WERI-Rb-1 (cell line): ENCODE data around the gene SRSF4.

Experiments used
- DNase-seq: peaks from one replicate; pipeline ENCODE4 v3.0.0-alpha.2; 2020
- H3K27ac ChIP-seq: fragments of 250-450 bp; sonication (Bioruptor Pico); 2 replicates; pipeline ENCODE4 v1.5.1; 2020; ENCODE audit warnings: mild to moderate bottlenecking, moderate library complexity
- H3K27me3 ChIP-seq: fragments of 250-450 bp; sonication (Bioruptor Pico); 2 replicates; pipeline ENCODE4 v1.5.1; 2021; ENCODE audit warnings: mild to moderate bottlenecking, low read depth, moderate library complexity; ENCODE audit not compliant: insufficient read depth, severe bottlenecking
- H3K36me3 ChIP-seq: fragments of 250-450 bp; sonication (Bioruptor Pico); 2 replicates; pipeline ENCODE4 v1.5.1; 2020; ENCODE audit warnings: mild to moderate bottlenecking, moderate library complexity
- H3K4me3 ChIP-seq: 2 replicates; pipeline ENCODE4 v1.5.1; 2011; ENCODE audit warnings: low read depth, mild to moderate bottlenecking, control low read depth, low read length
- H3K9me3 ChIP-seq: fragments of 250-450 bp; sonication (Bioruptor Pico); 2 replicates; pipeline ENCODE4 v1.5.1; 2021; ENCODE audit warnings: mild to moderate bottlenecking, moderate library complexity; ENCODE audit not compliant: severe bottlenecking
- TF ChIP-seq, protein P1 (sequence below): IDR thresholded peaks from 2 replicates; pipeline ENCODE4 v1.5.1; 2011; ENCODE audit warnings: low read depth, mild to moderate bottlenecking, control low read depth, inconsistent platforms, low read length

The SRSF4 gene

GRCh38 chr1:29125788-29126187, 55.9 kb downstream of the SRSF4 start:
- H3K4me3 ChIP-seq, result no peak overlapping the region
- no peak overlapping the region for H3K27ac ChIP-seq
- H3K36me3 ChIP-seq, result no peaks in the 10 kb centered on the region
- TF ChIP-seq, protein P1, sequence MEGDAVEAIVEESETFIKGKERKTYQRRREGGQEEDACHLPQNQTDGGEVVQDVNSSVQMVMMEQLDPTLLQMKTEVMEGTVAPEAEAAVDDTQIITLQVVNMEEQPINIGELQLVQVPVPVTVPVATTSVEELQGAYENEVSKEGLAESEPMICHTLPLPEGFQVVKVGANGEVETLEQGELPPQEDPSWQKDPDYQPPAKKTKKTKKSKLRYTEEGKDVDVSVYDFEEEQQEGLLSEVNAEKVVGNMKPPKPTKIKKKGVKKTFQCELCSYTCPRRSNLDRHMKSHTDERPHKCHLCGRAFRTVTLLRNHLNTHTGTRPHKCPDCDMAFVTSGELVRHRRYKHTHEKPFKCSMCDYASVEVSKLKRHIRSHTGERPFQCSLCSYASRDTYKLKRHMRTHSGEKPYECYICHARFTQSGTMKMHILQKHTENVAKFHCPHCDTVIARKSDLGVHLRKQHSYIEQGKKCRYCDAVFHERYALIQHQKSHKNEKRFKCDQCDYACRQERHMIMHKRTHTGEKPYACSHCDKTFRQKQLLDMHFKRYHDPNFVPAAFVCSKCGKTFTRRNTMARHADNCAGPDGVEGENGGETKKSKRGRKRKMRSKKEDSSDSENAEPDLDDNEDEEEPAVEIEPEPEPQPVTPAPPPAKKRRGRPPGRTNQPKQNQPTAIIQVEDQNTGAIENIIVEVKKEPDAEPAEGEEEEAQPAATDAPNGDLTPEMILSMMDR, result no peak
- H3K9me3 ChIP-seq, result no peaks in the 10 kb centered on the region
- H3K27me3 ChIP-seq, result peaks cover 25% of the 10 kb centered on the region
- no peak for DNase-seq

GRCh38 chr1:29125237-29125641, 56.5 kb downstream of the SRSF4 start:
- no peak for DNase-seq
- Histone ChIP-seq H3K27ac (no peak overlapping the region), H3K36me3 (no peaks in the 10 kb centered on the region), H3K4me3 (peak overlapping the region; percentile 70), H3K9me3 (no peaks in the 10 kb centered on the region), H3K27me3 (peaks cover 25% of the 10 kb centered on the region)
- TF ChIP-seq, protein P1, result no peak

DNA sequence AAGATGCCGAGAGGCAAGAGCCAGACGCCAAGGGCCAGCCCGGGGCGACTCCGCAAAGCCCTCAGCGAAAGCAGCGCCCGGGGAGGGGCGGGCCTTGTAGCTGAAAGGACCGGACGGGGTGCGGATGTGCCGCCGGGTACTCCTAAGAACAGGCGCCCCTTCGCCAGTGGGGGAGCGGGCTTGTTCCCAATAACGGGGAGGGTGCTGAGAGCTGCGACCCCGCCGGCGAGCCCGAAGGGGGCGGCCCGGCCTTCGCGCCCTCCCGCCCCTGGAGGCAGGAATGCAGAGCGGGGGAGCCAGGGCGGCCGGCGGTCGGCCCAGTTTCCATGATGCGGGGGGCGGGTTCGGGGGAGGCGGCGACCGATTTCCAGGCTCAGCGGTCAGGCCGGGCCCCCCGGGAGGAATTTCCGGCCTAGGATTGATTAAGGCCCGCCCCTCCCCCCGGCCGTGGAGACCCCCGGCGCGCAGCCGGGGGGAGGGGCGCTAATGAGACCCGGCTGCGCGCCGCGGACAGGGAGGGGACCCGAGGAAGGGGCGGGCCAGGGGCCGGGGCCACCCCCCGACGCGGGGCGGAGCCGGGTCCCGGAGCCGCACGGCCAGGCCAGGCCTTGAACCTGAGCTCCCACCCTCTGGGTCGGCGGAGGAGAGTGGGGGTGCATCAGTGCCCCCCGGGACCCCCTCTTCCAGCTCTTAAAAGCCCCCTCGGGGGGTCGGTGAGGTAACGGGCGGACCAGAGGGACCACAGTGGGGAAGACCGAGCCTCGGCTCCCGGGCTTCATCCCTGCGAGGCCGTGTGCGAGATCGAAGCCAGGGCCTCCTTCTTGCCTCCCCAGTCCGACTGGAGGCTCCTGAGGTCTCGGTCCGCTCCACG, 57.1 kb downstream of the SRSF4 start:
- TF ChIP-seq, protein P1, result peak; percentile 49
- DNase-seq, result peak; percentile 71
- H3K9me3 ChIP-seq, result no peaks in the 10 kb centered on the region
- peak overlapping the region; percentile 70 for H3K4me3 ChIP-seq
- peak overlapping the region; percentile 38 for H3K27ac ChIP-seq
- H3K36me3 ChIP-seq, result no peaks in the 10 kb centered on the region; the same call in 1 of the 2 replicates
- peaks cover 25% of the 10 kb centered on the region for H3K27me3 ChIP-seq

DNA sequence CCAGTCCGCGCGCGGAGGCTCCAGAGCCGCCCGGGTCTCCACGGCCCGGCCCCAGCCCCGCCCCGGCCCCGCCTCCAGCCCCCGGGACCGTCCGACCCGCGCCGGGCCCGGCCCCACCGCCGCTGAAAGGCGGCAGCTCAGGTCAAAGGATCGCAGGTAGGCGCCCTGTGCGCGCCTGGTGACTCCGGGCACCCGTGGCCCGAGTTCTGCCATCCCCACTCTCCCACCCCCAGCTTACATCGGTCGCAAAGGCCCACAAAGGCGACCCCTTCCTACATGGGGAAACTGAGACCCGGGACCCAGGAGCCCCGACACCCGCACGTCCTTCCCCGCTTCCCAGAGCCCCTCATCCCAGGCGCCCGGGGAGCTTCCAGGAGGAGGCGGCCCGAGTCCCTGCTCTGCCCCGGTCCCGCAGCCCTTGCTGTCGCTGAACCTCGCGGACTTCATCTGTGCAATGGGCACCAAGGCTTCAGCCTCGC, 57.8 kb downstream of the SRSF4 start, which contains the start of gene TMEM200B:
Gene TMEM200B (minus strand): TSS at position 17 of the 479 bp plus-strand sequence. CDS start 2,075 bp downstream, outside the sequence.
- TF ChIP-seq, protein P1, result no peak
- no peak for DNase-seq
- Histone ChIP-seq H3K36me3 (no peaks in the 10 kb centered on the region; the same call in 1 of the 2 replicates), H3K27ac (peak within 1 kb of the TSS; percentile 38), H3K4me3 (peak within 1 kb of the TSS; percentile 70), H3K27me3 (peaks cover 25% of the 10 kb centered on the region), H3K9me3 (no peaks in the 10 kb centered on the region)

DNA sequence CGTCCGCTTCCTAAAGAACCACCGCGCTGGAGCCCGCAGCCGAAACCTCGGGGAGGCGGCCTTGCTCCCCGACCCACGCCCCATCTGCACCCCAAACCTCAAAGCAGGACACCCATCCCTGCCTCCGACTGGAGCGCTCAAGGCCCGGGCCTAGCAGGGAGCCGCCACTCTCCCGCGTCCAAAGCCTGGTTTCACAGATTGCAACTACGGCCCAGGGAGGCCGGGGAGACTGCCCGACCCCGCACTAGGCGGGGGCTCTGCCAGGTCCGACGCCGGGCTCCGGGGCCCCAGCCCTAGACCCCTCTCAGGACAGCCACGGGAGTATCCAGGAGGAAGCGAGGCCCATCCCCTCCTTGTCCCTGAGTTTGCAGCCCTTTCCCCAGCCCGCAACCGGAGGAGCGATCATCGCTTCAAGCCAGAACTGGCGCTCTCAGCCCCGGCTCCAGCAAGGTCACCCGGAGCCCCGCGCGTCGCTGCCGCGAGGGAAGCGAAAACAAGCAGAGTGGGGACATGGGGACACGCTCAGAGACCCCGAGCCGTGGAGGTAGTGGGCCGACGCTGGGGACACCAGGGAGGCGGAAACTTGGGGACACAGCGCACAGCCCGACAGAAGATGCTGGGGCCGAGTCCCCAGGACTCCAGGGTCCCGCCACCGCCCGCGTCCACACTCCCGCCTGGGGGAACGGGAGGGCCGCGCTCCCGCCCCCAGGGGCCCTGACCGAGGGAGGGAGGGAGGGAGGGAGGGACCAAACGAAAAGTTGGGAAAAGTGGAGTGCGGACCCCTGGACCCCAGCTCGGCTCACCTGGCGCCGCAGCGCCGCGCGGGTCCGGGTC, 58.4 kb downstream of the SRSF4 start:
- TF ChIP-seq, protein P1, result no peak
- H3K36me3 ChIP-seq, result peaks cover 5% of the 10 kb centered on the region
- DNase-seq, result no peak
- H3K27me3 ChIP-seq, result peaks cover 25% of the 10 kb centered on the region
- H3K9me3 ChIP-seq, result no peaks in the 10 kb centered on the region
- H3K27ac ChIP-seq, result no peak overlapping the region
- no peak overlapping the region for H3K4me3 ChIP-seq
